Thyroid gland (tissue), 4 donors: ENCODE measurements around the gene LLGL1. TPM values are rescaled to one million over a fixed set of nuclear protein-coding genes. Genes with fewer than 3 reads are reported as not detected.

ENCODE experiments used
- DNase-seq, 2 donors: peaks; one replicate each; pipeline ENCODE4 v3.0.0-alpha.2; 2019
- H3K27ac ChIP-seq, 3 donors: fragments of 200-600 bp; sonication (generic); 1 replicate in 2 of 3; 2 replicates in 1 of 3; pipeline ENCODE4 v1.5.1; 2016 to 2019; ENCODE audit warnings: mild to moderate bottlenecking in 1 of 3, moderate library complexity in 1 of 3
- H3K27me3 ChIP-seq: fragments of 200-600 bp; sonication (generic); one replicate; pipeline ENCODE4 v1.5.1; 2019
- H3K36me3 ChIP-seq, 2 donors: fragments of 200-600 bp; sonication (generic); one replicate each; pipeline ENCODE4 v1.5.1; 2016 to 2019
- H3K4me1 ChIP-seq, 2 donors: fragments of 200-600 bp; sonication (generic); one replicate each; pipeline ENCODE4 v1.5.1; 2017 to 2019
- H3K4me3 ChIP-seq, 3 donors: fragments of 200-600 bp; sonication (generic); replicated peaks in 1 of 3; 1 replicate in 2 of 3; 2 replicates in 1 of 3; pipeline ENCODE4 v1.5.1; 2016; ENCODE audit warnings: mild to moderate bottlenecking in 1 of 3
- H3K9me3 ChIP-seq: fragments of 200-600 bp; sonication (generic); one replicate; pipeline ENCODE4 v1.5.1; 2017
- CTCF ChIP-seq, 6 experiments: fragments of 200-600 bp in 3 of 6; fragments of 450-650 bp in 3 of 6; sonication (generic) in 3 of 6; IDR thresholded peaks; one replicate each; pipeline ENCODE4 v1.5.1; 2016 to 2019; ENCODE audit warnings: antibody characterized with exemption in 6 of 6, mild to moderate bottlenecking in 2 of 6, inconsistent platforms in 1 of 6, moderate library complexity in 1 of 6
- POLR2A ChIP-seq, 2 donors: fragments of 450-650 bp; IDR thresholded peaks; one replicate each; pipeline ENCODE4 v1.6.1; 2017; ENCODE audit warnings: antibody characterized with exemption in 2 of 2, mild to moderate bottlenecking in 2 of 2, moderate library complexity in 1 of 2
- WGBS, 2 donors: methylation state at CpG; one replicate each; pipeline ENCODE4 v1.1.5; 2017; 5-methylcytosine and 5-hydroxymethylcytosine counted together
- intact Hi-C: fragments of 100-400 bp; cut with DNase I; formaldehyde crosslinking; loops from one replicate; pipeline ENCODE4 v1.15.1; 2023
- total RNA-seq, 4 donors: library from RNA; depleted of rRNA; stranded (reverse); fragments of >200 nt; gene quantifications; one replicate each; pipeline ENCODE4 v1.2.3, GENCODE V29; 2016

The LLGL1 gene
- total RNA-seq, 4 donors from 2014 or later: 14.5 to 19.4 (median 17.5) TPM

GRCh38 chr17:18254888-18255649 lies 29.6 kb downstream of the LLGL1 start:
- intact Hi-C loops: loop anchor here (5.0 kb wide), 1 partner anchor 62 kb away; the partner anchor contains the start of gene SMCR8
- H3K4me1 ChIP-seq: peaks cover 22 to 29% of the 10 kb centered on the region in 2 donors
- 94 to 96% methylated on average over 7 to 8 of the region's 8 CpGs for WGBS, 2 donors
- no peaks in the 10 kb centered on the region for H3K9me3 ChIP-seq
- no peak overlapping the region for H3K27ac ChIP-seq
- no peak for DNase-seq
- no peak overlapping the region for H3K4me3 ChIP-seq
- H3K27me3 ChIP-seq: no peaks in the 10 kb centered on the region
- TF ChIP-seq POLR2A (IDR thresholded peaks at IDR 0.05) (no peak), CTCF (IDR thresholded peaks at IDR 0.05) (no peak)
- H3K36me3 ChIP-seq: peaks cover 50 to 60% of the 10 kb centered on the region in 2 donors

DNA sequence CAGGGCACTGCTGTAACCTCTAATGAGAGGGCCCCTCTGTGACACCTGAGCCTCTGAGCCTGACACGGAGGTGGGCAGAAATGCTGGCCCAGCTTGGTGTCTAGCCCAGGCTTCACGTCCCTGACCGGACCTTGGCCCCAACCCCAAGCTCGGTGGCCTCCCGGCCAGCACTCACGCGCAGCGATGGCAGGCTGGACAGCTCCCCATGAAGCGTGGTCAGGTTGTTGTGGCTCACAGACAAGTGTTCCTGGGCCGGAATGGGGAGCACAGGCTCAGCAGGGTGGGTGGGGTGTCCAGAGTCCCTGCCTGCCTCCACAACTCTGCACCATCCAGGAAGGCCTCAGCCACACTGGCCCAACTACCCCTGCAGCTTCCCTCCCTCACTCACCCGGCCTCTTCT lies 30.9 kb downstream of the LLGL1 start:
- no peak overlapping the region for H3K27ac ChIP-seq
- peaks cover 39 to 49% of the 10 kb centered on the region in 2 donors for H3K36me3 ChIP-seq
- TF ChIP-seq CTCF (IDR thresholded peaks at IDR 0.05): no peak
- no peak for TF ChIP-seq POLR2A (IDR thresholded peaks at IDR 0.05)
- H3K4me1 ChIP-seq: peaks cover 27 to 34% of the 10 kb centered on the region in 2 donors
- H3K4me3 ChIP-seq: no peak overlapping the region
- intact Hi-C loops: loop anchor here (5.0 kb wide), 1 partner anchor 61 kb away; the partner anchor contains the start of gene SMCR8
- no peaks in the 10 kb centered on the region for H3K9me3 ChIP-seq
- DNase-seq: no peak
- H3K27me3 ChIP-seq: no peaks in the 10 kb centered on the region
- WGBS, 2 donors: 88 to 89% methylated on average over 5 to 11 of the region's 11 CpGs

GRCh38 chr17:18256776-18257175 lies 31.3 kb downstream of the LLGL1 start:
- Histone ChIP-seq H3K27me3 (no peaks in the 10 kb centered on the region), H3K36me3 (peaks cover 34 to 44% of the 10 kb centered on the region in 2 donors), H3K27ac (peak overlapping the region in 1 of 3 donors; percentile 97), H3K9me3 (no peaks in the 10 kb centered on the region), H3K4me3 (no peak overlapping the region), H3K4me1 (peaks cover 31 to 38% of the 10 kb centered on the region in 2 donors)
- TF ChIP-seq CTCF (IDR thresholded peaks at IDR 0.05) (no peak), POLR2A (IDR thresholded peaks at IDR 0.05) (no peak)
- WGBS, 2 donors: 86 to 94% methylated on average over 2 to 7 of the region's 7 CpGs
- intact Hi-C loops: loop anchor here (5.0 kb wide), 1 partner anchor 61 kb away; the partner anchor contains the start of gene SMCR8
- DNase-seq: no peak

GRCh38 chr17:18257268-18257981 lies 32.0 kb downstream of the LLGL1 start:
- intact Hi-C loops: loop anchor here (5.0 kb wide), 1 partner anchor 60 kb away; the partner anchor contains the start of gene SMCR8
- Histone ChIP-seq H3K27me3 (no peaks in the 10 kb centered on the region), H3K4me3 (peak overlapping the region; percentile 38 to 99 (median 62)), H3K36me3 (peaks cover 28 to 38% of the 10 kb centered on the region in 2 donors), H3K27ac (peak overlapping the region; percentile 84 to 97 (median 95)), H3K9me3 (no peaks in the 10 kb centered on the region), H3K4me1 (peaks cover 37 to 45% of the 10 kb centered on the region in 2 donors)
- DNase-seq: peak; percentile 23 to 75
- WGBS, 2 donors: 14 to 16% methylated on average over 13 to 17 of the region's 18 CpGs
- TF ChIP-seq CTCF (IDR thresholded peaks at IDR 0.05) (no peak), POLR2A (IDR thresholded peaks at IDR 0.05) (no peak)
